Smooth muscle cell (in vitro differentiated cells): ENCODE results near the gene RGS1. TPM values are rescaled to one million over a fixed set of nuclear protein-coding genes. Genes with fewer than 3 reads are reported as not detected.

ENCODE experiments used
- DNase-seq: peaks from one replicate; lab custom pipeline; 2025; ENCODE audit not compliant: unreplicated experiment; lab: John Stamatoyannopoulos, UW
- H2AFZ ChIP-seq: fragments of 200-600 bp; sonication (generic); 2 replicates; pipeline ENCODE4 v1.6.0; 2016; ENCODE audit warnings: antibody characterized with exemption, low read depth, mild to moderate bottlenecking
- H3F3A ChIP-seq: fragments of 200-600 bp; sonication (generic); 2 replicates; pipeline ENCODE4 v1.6.0; 2017; ENCODE audit warnings: antibody characterized with exemption, low read depth
- H3K27ac ChIP-seq: fragments of 200-600 bp; sonication (generic); 2 replicates; pipeline ENCODE4 v1.5.1; 2016; ENCODE audit warnings: low read depth, mild to moderate bottlenecking
- H3K27me3 ChIP-seq: fragments of 200-600 bp; sonication (generic); 2 replicates; pipeline ENCODE4 v1.6.1; 2016; ENCODE audit warnings: low read depth, mild to moderate bottlenecking
- H3K36me3 ChIP-seq: fragments of 200-600 bp; sonication (generic); 2 replicates; pipeline ENCODE4 v1.5.1; 2016; ENCODE audit warnings: low read depth
- H3K4me1 ChIP-seq: fragments of 200-600 bp; sonication (generic); 2 replicates; pipeline ENCODE4 v1.5.1; 2016; ENCODE audit warnings: low read depth
- H3K4me2 ChIP-seq: fragments of 200-600 bp; sonication (generic); 2 replicates; pipeline ENCODE4 v1.6.0; 2016; ENCODE audit warnings: mild to moderate bottlenecking
- H3K4me3 ChIP-seq: fragments of 200-600 bp; sonication (generic); 2 replicates; pipeline ENCODE4 v1.5.1; 2016; ENCODE audit warnings: mild to moderate bottlenecking
- H3K79me2 ChIP-seq: fragments of 200-600 bp; sonication (generic); 2 replicates; pipeline ENCODE4 v1.6.0; 2016; ENCODE audit warnings: low read depth, mild to moderate bottlenecking
- H3K9ac ChIP-seq: fragments of 200-600 bp; sonication (generic); 2 replicates; pipeline ENCODE4 v1.6.0; 2016; ENCODE audit warnings: low read depth
- H3K9me3 ChIP-seq: fragments of 200-600 bp; sonication (generic); replicated peaks from 2 replicates; pipeline ENCODE4 v1.5.1; 2016; ENCODE audit warnings: low read depth
- H4K20me1 ChIP-seq: fragments of 200-600 bp; sonication (generic); 2 replicates; pipeline ENCODE4 v1.6.0; 2016; ENCODE audit warnings: low read depth
- CTCF ChIP-seq: fragments of 200-600 bp; sonication (generic); IDR thresholded peaks from 2 replicates; pipeline ENCODE4 v1.5.1; 2017; ENCODE audit warnings: borderline replicate concordance, mild to moderate bottlenecking, antibody characterized with exemption; ENCODE audit not compliant: insufficient read depth, poor library complexity, severe bottlenecking
- WGBS: methylation state at CpG from one replicate; pipeline ENCODE4 v1.1.7; 2016; ENCODE audit warnings: low lambda C conversion rate; 5-methylcytosine and 5-hydroxymethylcytosine counted together
- polyA plus RNA-seq: library from polyadenylated mRNA; unstranded; fragments of >200 nt; fragmentation: Nextera tagmentation; extraction: Ambion mirVana; gene quantifications from 2 replicates; pipeline ENCODE4 v1.2.1, GENCODE V29; 2016
- total RNA-seq: library from RNA; depleted of rRNA; stranded (reverse); fragments of >200 nt; gene quantifications from 2 replicates; pipeline ENCODE4 v1.2.3, GENCODE V29; 2014

RGS1 gene
- total and polyA plus RNA-seq, 2 experiments from 2014 or later, result 119 to 224 TPM

GRCh38 chr1:192568063-192568462, 7.5 kb upstream of the RGS1 start:
- Histone ChIP-seq H3K36me3 (no peaks in the 10 kb centered on the region), H4K20me1 (no peaks in the 10 kb centered on the region), H3K79me2 (no peaks in the 10 kb centered on the region), H3K4me1 (no peaks in the 10 kb centered on the region), H3F3A (no peaks in the 10 kb centered on the region), H3K4me2 (no peak overlapping the region), H3K27me3 (no peaks in the 10 kb centered on the region), H3K27ac (no peak overlapping the region), H2AFZ (no peak overlapping the region), H3K9me3 (no peaks in the 10 kb centered on the region), H3K9ac (no peak overlapping the region), H3K4me3 (no peak overlapping the region)
- TF ChIP-seq CTCF, result no peak
- DNase-seq, result no peak
- WGBS, result 91% methylated on average over 1 of the region's 1 CpG

GRCh38 chr1:192571668-192572067, 3.9 kb upstream of the RGS1 start:
- H3K4me3 ChIP-seq, result no peak overlapping the region
- no peak overlapping the region for H3K4me2 ChIP-seq
- no peaks in the 10 kb centered on the region for H4K20me1 ChIP-seq
- no peaks in the 10 kb centered on the region for H3K36me3 ChIP-seq
- H3K79me2 ChIP-seq, result peaks cover 8% of the 10 kb centered on the region
- 86% methylated on average over 2 of the region's 2 CpGs for WGBS
- H3K27ac ChIP-seq, result no peak overlapping the region
- no peak for TF ChIP-seq CTCF
- peaks cover 9% of the 10 kb centered on the region for H3K4me1 ChIP-seq
- no peaks in the 10 kb centered on the region for H3K27me3 ChIP-seq
- H2AFZ ChIP-seq, result no peak overlapping the region
- H3F3A ChIP-seq, result peaks cover 4% of the 10 kb centered on the region
- H3K9me3 ChIP-seq, result no peaks in the 10 kb centered on the region
- no peak for DNase-seq
- H3K9ac ChIP-seq, result no peak overlapping the region

GRCh38 chr1:192573499-192573898, 2.1 kb upstream of the RGS1 start:
- H3K4me3 ChIP-seq, result no peak overlapping the region
- peaks cover 24% of the 10 kb centered on the region for H3K79me2 ChIP-seq
- H3K27me3 ChIP-seq, result no peaks in the 10 kb centered on the region
- peak overlapping the region; percentile 81 for H3K4me2 ChIP-seq
- H3K36me3 ChIP-seq, result no peaks in the 10 kb centered on the region
- DNase-seq, result no peak
- H3K27ac ChIP-seq, result peak overlapping the region; percentile 84
- WGBS, result 90% methylated on average over 1 of the region's 1 CpG
- peaks cover 22% of the 10 kb centered on the region for H3K4me1 ChIP-seq
- no peak for TF ChIP-seq CTCF
- H2AFZ ChIP-seq, result no peak overlapping the region
- peaks cover 4% of the 10 kb centered on the region for H3F3A ChIP-seq
- no peak overlapping the region for H3K9ac ChIP-seq
- H4K20me1 ChIP-seq, result no peaks in the 10 kb centered on the region
- no peaks in the 10 kb centered on the region for H3K9me3 ChIP-seq

GRCh38 chr1:192574073-192574472, 1.5 kb upstream of the RGS1 start:
- Histone ChIP-seq H3K79me2 (peaks cover 24% of the 10 kb centered on the region), H3K27me3 (no peaks in the 10 kb centered on the region), H2AFZ (no peak overlapping the region), H3K4me3 (no peak overlapping the region), H3K9ac (peak overlapping the region; percentile 7), H3F3A (peaks cover 4% of the 10 kb centered on the region), H3K36me3 (no peaks in the 10 kb centered on the region), H4K20me1 (no peaks in the 10 kb centered on the region), H3K27ac (peak overlapping the region; percentile 84), H3K9me3 (no peaks in the 10 kb centered on the region), H3K4me2 (peak overlapping the region; percentile 81), H3K4me1 (peaks cover 28% of the 10 kb centered on the region)
- 29% methylated on average over 1 of the region's 1 CpG for WGBS
- no peak for DNase-seq
- no peak for TF ChIP-seq CTCF
